NCI-H510A (cell line): Measurements from ENCODE around the gene SPATA25.

Source experiments
- DNase-seq: peaks from one replicate; lab custom pipeline; 2025; lab: John Stamatoyannopoulos, UW

SPATA25 gene

GRCh38 chr20:45863543-45864470, 23.6 kb downstream of the SPATA25 start:
- DNase-seq: peak; percentile 6

DNA sequence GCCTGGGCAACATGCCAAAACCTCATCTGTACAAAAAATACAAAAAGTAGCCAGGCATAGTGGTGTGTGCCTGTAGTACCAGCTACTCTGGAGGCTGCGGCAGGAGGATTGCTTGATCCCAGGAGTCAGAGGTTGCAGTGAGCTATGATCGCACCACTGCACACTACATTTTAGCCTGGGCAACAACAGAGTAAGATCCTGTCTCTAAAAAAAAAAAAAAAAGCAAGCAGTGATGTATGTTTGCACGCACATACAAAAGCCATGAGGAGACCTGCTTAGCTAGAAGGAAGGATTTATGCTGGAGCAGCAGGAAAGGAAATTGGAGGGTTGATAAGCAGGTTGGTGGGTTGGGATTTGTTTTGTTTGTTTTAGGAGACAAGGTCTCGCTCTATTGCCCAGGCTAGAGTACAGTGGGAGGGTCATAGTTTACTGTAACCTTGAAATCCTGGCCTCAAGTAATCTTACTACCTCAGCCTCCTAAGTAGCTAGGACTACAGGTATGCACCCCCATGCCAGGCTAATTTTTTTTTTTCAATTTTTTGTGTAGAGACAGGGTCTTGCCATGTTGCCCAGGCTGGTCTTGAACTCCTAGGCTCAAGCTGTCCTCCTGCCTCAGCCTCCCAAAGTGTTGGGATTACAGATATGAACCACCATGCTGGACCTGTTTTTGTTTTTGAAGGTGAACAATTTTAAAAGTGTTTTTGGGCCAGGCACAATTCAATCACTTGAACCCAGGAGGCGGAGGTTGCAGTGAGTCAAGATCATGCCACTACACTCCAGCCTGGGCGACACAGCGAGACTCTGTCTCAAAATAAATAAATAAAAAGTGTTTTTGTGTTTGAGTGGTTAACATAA, 26.0 kb downstream of the SPATA25 start:
- DNase-seq: peak; percentile 44

DNA sequence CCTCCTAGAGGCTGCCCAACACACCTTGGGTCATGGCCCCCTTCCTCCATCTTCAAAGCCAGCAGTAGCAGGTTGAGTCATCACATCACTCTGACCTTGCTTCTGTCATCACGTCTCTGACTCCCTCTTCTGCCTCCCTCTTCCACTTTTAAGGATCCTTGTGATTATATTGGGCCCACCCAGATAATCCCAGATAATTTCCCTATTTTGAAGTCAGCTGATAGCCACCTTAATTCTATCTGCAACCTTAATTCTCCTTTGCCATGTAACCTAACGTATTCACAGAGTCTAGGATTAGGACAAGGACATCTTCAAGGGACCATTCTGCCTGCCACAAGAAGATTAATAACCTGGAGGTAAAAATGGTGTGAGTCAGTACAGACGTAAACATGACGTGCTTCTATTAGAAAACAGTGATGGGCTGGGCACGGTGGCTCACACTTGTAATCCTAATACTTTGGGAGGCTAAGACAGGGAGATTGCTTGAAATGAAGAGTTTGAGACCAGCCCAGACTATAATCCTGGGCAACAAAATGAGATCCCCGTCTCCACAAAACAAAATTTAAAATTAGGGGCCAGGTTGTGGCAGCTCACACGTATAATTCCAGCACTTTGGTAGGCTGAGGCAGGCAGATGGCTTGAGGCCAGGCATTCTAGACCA, 26.7 kb downstream of the SPATA25 start:
- no peak for DNase-seq

GRCh38 chr20:45859916-45860315, 27.5 kb downstream of the SPATA25 start:
- DNase-seq: no peak

DNA sequence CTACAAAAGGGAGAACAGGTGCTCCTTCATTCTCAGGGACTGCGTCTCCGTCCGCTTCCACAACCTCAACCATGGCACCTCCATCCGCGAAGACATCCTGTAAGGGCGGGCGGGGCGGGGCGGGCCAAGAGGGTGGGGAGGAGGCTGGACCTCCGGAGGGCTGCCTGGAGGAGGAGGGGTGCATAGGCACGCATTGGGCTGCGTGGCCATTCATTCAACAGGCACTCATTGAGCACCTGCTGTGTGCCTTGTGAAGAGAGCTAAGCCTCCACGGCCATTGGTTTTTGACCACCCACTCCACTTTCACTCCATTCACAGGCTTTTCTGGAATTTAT, 29.6 kb downstream of the SPATA25 start:
- no peak for DNase-seq

DNA sequence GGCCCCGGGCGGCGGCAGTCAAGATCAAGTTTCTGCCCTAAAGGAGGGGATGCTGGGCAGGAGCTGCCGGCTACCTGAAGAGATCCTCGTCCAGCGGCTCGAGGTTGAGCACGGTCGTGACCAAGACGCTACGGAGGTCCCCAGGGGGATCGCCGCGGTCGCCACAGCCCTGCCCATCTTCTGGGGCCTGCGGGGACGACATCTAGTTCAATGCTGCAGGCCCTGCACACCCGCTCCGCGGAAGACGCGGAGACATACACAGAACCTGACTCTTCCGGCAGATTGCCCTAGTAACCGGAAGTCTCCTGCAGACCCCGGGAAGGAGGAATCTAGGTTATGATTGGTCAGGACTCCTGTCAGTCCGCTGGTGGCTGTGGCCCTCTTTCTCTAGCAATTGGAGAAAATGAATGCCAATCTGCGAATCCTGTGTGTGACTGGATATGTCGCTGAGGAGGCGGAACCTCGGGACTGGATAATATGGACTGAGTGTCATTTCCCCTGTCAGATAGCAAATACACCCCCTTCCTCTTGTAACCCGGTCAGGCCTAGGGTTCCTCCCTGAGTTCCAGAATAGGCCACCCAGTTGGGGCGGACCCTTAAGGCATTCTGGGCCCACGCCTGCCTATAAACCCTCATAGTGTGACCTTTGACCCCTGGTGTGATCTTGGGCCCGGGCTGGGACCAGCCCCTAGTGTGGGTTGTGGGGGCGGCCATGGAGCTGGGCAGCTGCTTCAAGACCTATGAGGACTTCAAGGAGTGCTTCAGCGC, 30.1 kb downstream of the SPATA25 start, which contains the start of the genes ACOT8 and ZSWIM3:
Gene ACOT8, minus strand, starts transcription at position 279 of the 768 bp plus-strand sequence. Its CDS starts 77 bp downstream, at position 202.
Gene ZSWIM3, plus strand, starts transcription at position 501 of the 768 bp plus-strand sequence. Its CDS starts 212 bp downstream, at position 713.
- DNase-seq: peak; percentile 99

DNA sequence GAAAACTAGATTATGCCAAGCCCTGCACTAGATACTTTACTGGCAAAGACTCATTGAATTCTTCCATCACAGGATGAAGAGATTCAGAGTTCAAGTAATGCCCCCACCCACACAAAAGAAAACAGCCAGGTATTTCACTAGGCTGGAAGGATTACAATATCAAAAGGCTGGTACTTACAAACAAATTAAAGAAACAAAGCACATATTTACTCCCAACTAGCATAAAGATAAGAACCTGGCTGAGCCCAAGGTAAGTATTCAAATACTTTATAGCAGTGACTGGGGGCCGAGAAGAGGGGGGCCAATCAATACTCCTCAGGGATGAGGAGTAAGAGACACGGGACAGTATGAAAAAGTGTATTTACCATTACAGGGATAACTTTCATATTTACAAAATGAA, 33.9 kb downstream of the SPATA25 start:
- no peak for DNase-seq

GRCh38 chr20:45852326-45852725, 35.1 kb downstream of the SPATA25 start:
- no peak for DNase-seq

DNA sequence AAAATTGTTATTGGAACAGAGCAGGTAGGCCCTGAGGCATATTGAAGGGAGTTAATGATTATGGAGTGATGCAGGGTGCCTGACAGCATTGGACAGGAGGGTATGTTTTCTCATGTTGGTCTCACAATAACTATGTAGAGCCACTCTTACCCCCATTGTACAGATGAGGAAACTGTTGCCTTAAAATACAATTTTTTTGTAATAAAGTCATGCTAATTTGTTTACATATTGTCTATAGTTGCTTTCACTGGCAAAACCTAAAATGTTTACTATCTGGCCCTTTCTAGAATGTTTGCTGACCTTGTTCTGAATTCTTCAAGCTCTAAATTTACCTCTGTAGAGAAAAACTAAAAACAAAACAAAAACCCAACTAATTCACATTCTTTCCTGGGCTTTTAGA, 35.9 kb downstream of the SPATA25 start:
- no peak for DNase-seq

GRCh38 chr20:45850926-45851325, 36.5 kb downstream of the SPATA25 start:
- DNase-seq: no peak

- no peak for DNase-seq
These were observed 37.2 kb downstream of the SPATA25 start for GRCh38 chr20:45850238-45850637.

- DNase-seq: no peak
These were observed 38.3 kb downstream of the SPATA25 start for GRCh38 chr20:45848969-45849582.

DNA sequence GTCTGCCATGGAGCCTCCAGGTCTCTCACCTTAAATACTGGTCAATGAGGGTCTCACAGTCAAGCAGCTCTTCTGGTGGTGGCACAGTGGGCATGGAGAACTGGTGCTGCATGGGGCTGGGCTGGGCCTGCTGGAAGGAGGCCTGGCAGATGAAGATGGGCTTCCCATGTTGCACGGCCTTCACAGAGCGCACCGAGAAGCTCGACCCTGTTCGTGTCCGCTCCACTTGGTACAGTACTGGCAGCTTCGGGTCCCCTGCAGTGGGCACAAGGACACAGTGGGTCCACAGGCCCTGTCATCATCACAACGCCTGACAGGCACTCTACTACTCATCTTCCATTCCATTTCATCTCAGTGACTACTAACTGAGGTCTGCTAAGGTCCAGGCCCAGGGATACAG, 39.0 kb downstream of the SPATA25 start:
- DNase-seq: no peak

- DNase-seq: no peak
These were observed 42.0 kb downstream of the SPATA25 start for GRCh38 chr20:45845452-45845851.

- no peak for DNase-seq
These were observed 43.9 kb downstream of the SPATA25 start for GRCh38 chr20:45843506-45843905.

DNA sequence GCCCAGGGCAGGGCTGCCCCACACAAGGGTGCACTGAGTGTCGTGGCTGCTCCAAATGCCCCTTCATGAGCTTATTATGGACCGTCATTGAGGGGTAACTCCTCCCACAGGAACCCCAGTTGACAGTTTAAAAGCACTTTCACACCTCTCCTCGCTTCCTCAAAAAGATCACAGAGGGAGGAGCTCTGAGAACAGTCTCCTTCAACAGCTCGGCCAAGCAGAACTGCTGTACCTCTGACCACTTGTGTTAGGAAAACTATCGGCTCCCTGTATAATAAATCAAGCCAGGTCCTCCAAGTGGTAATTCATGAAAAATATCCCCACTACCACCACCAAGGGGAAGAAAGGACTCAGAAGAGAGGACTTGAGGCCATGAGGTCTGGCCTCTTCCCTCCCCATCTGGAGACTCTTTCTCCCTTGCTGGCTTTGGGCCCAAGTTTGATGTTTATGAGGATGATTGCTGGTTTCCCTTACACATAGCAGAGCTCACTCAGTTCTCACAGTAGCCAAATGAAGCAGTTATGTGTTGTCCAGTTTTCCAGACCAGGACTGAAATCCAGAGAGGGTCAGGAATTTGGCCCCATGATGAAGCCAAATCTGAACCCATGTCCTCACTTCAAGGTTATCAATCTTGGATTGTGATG, 45.1 kb downstream of the SPATA25 start:
- DNase-seq: no peak

- no peak for DNase-seq
These were observed 45.9 kb downstream of the SPATA25 start for GRCh38 chr20:45841407-45842129.

- DNase-seq: no peak
These were observed 46.7 kb downstream of the SPATA25 start for GRCh38 chr20:45840700-45841198.

DNA sequence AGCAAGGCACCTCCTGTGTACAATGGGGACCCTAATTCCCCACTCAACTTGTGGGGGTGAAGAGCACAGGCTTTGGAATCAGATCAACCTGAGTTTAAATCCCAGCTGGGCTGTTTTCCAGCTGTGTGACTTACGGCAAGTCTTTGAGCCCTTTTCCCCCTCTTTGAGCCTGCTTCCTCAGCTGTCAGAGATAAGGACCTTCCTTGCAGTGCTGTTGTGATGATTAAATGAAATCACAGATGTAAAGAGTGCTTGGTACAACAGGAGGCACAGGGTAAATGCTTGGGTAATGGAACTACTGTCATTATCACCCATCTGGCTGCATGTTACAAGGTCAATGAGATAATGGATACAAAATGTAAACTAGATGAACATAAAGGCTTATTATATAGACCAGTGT, 50.6 kb downstream of the SPATA25 start:
- DNase-seq: no peak
